Endodermal cell (in vitro differentiated cells): ENCODE results near the gene ODC1. TPM values are rescaled to one million over a fixed set of nuclear protein-coding genes. Genes with fewer than 3 reads are reported as not detected.
A peak's percentile ranks its signal among the peaks of the same experiment; 100 is the strongest.

Source experiments
- DNase-seq: peaks from one replicate; pipeline ENCODE4 v3.0.0-alpha.2; 2017
- H3K27ac ChIP-seq: 2 replicates; pipeline ENCODE4 v1.5.1; 2013; ENCODE audit warnings: mild to moderate bottlenecking, low read depth, low read length, moderate library complexity
- H3K27me3 ChIP-seq: 2 replicates; pipeline ENCODE4 v1.6.1; 2013; ENCODE audit warnings: mild to moderate bottlenecking, low read length, moderate library complexity; ENCODE audit not compliant: insufficient read depth, control insufficient read depth, poor library complexity, severe bottlenecking
- H3K36me3 ChIP-seq: 2 replicates; pipeline ENCODE4 v1.7.0; 2013; ENCODE audit warnings: mild to moderate bottlenecking, low read length, moderate library complexity; ENCODE audit not compliant: control insufficient read depth, insufficient read depth
- H3K4me1 ChIP-seq: one replicate; pipeline ENCODE4 v1.7.0; 2013; ENCODE audit warnings: low read length; ENCODE audit not compliant: control insufficient read depth, insufficient read depth
- H3K4me3 ChIP-seq: 2 replicates; pipeline ENCODE4 v1.5.1; 2013; ENCODE audit warnings: mild to moderate bottlenecking, low read length, moderate library complexity
- H3K9ac ChIP-seq: 2 replicates; pipeline ENCODE4 v1.6.1; 2013; ENCODE audit warnings: mild to moderate bottlenecking, low read length, moderate library complexity; ENCODE audit not compliant: poor library complexity, severe bottlenecking; ENCODE audit errors: extremely low read depth
- H3K9me3 ChIP-seq: 2 replicates; pipeline ENCODE4 v1.6.1; 2013; ENCODE audit warnings: mild to moderate bottlenecking, low read length, moderate library complexity; ENCODE audit not compliant: control insufficient read depth
- H3K27ac Mint-ChIP-seq: 2 replicates; pipeline ENCODE4 v1.8.0; 2020; ENCODE audit warnings: mixed read lengths
- H3K27me3 Mint-ChIP-seq: 2 replicates; pipeline ENCODE4 v1.8.0; 2021; ENCODE audit warnings: mild to moderate bottlenecking, mixed read lengths; ENCODE audit not compliant: insufficient read depth
- H3K36me3 Mint-ChIP-seq: 2 replicates; pipeline ENCODE4 v1.8.0; 2020; ENCODE audit warnings: low read depth, mixed read lengths
- H3K4me1 Mint-ChIP-seq: 2 replicates; pipeline ENCODE4 v1.8.0; 2020; ENCODE audit warnings: mixed read lengths
- H3K4me3 Mint-ChIP-seq: 2 replicates; pipeline ENCODE4 v1.8.0; 2020; ENCODE audit warnings: mild to moderate bottlenecking, moderate library complexity, mixed read lengths
- H3K9me3 Mint-ChIP-seq: 2 replicates; pipeline ENCODE4 v1.8.0; 2020; ENCODE audit warnings: mild to moderate bottlenecking, mixed read lengths
- CTCF ChIP-seq: fragments of 200-600 bp; sonication (generic); conservative IDR thresholded peaks from 2 replicates; pipeline ENCODE4 v1.5.0; 2021; ENCODE audit warnings: antibody characterized with exemption, mild to moderate bottlenecking
- WGBS, 2 experiments: methylation state at CpG; one replicate each; pipeline versions ENCODE4 v1.1.5 to v1.1.7; 2013; ENCODE audit warnings: missing lambda C conversion rate in 2 of 2, mixed read lengths in 1 of 2; ENCODE audit not compliant: insufficient coverage in 1 of 2, insufficient read length in 1 of 2; 5-methylcytosine and 5-hydroxymethylcytosine counted together
- total RNA-seq, 2 donors: library from RNA; stranded (reverse); fragmentation: NEBNext Ultra II Directional in 1 of 2; extraction: Animal tissue kit (Norgen Biotek cat#: 25700) in 1 of 2; gene quantifications; 2 replicates in 1 of 2; 3 replicates in 1 of 2; pipeline ENCODE4 v1.2.1, GENCODE V29; 2021

ODC1 gene
- total RNA-seq, 2 donors from 2014 or later = 108 to 152 TPM

- Histone ChIP-seq H3K4me3 (no peak overlapping the region), H3K27ac (no peak overlapping the region), H3K36me3 (peaks cover 18% of the 10 kb centered on the region), H3K9ac (no peak overlapping the region), H3K9me3 (no peaks in the 10 kb centered on the region), H3K27me3 (no peaks in the 10 kb centered on the region), H3K4me1 (no peaks in the 10 kb centered on the region)
- H3K27me3 Mint-ChIP-seq = peaks cover 4% of the 10 kb centered on the region
- no peak overlapping the region for H3K4me3 Mint-ChIP-seq
- TF ChIP-seq CTCF = peak; percentile 98
- no peaks in the 10 kb centered on the region for H3K4me1 Mint-ChIP-seq
- H3K36me3 Mint-ChIP-seq = peaks cover 3% of the 10 kb centered on the region
- 49% methylated on average over 16 to 28 of the region's 28 CpGs for WGBS, 2 experiments
- H3K27ac Mint-ChIP-seq = no peak overlapping the region
- peak; percentile 97 for DNase-seq
- no peaks in the 10 kb centered on the region for H3K9me3 Mint-ChIP-seq
Measured at GRCh38 chr2:10434886-10435819, 13.0 kb downstream of the ODC1 start.

DNA sequence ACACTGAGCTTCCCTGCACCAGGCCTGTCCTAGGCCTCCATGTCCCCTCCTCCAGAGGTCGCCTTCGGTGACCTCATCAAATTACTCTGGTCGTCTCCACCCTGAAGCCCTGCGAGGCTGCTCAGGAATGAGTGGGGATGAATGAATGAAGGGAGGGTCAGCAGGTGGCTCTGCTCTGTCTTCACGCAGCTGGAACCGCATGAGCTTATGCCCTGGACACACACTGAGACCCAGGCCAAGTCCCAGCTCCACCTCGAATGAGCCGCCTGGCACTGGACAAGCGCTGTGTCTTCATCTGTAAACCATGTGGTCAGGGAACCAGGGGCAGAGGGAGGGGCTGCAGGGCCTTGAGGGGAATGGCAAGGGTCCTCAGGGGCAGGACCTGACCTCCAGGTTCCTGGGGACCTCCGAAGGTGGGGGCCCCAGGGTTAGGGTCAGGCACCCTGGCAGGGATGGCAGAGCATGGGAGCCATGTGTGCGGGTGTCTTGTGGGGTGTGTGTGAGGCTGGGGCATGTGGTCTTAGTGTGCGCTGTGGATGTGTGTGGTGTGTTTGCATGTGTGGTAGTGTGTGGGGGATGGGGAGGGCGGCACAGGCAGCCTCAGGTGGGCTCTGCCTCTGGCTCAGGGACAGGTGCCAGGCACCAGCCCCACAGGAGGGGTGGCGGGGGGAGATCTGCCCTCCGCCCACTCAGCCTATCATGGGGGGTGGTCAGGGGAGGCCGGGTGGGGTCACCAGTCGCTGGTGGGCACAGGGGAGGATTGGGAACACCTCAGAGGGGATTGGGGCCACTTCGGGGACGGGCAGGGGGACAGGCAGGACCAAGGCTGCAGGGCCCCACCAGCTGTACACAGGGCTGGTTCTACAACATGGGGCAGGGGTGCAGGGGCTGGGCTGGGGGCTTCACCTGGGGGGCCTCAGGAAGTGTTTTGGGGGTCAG, 13.9 kb downstream of the ODC1 start:
- Mint-ChIP-seq H3K9me3 (no peaks in the 10 kb centered on the region), H3K4me3 (no peak overlapping the region), H3K27ac (no peak overlapping the region), H3K27me3 (peaks cover 4% of the 10 kb centered on the region), H3K4me1 (no peaks in the 10 kb centered on the region), H3K36me3 (no peaks in the 10 kb centered on the region)
- Histone ChIP-seq H3K9me3 (no peaks in the 10 kb centered on the region), H3K4me3 (no peak overlapping the region), H3K4me1 (no peaks in the 10 kb centered on the region), H3K36me3 (peaks cover 8% of the 10 kb centered on the region), H3K27ac (no peak overlapping the region), H3K27me3 (no peaks in the 10 kb centered on the region), H3K9ac (no peak overlapping the region)
- peak; percentile 59 for DNase-seq
- WGBS, 2 experiments = 93 to 95% methylated on average over 6 to 19 of the region's 19 CpGs
- no peak for TF ChIP-seq CTCF

- H3K4me1 Mint-ChIP-seq = no peaks in the 10 kb centered on the region
- H3K27ac ChIP-seq = no peak overlapping the region
- H3K27me3 ChIP-seq = no peaks in the 10 kb centered on the region
- no peak for DNase-seq
- H3K4me1 ChIP-seq = no peaks in the 10 kb centered on the region
- peaks cover 4% of the 10 kb centered on the region for H3K27me3 Mint-ChIP-seq
- WGBS, 2 experiments = 94 to 100% methylated on average over 3 to 10 of the region's 10 CpGs
- peaks cover under 1% of the 10 kb centered on the region for H3K36me3 ChIP-seq
- H3K9me3 ChIP-seq = no peaks in the 10 kb centered on the region
- no peak overlapping the region for H3K27ac Mint-ChIP-seq
- no peaks in the 10 kb centered on the region for H3K36me3 Mint-ChIP-seq
- no peak overlapping the region for H3K4me3 Mint-ChIP-seq
- H3K9me3 Mint-ChIP-seq = no peaks in the 10 kb centered on the region
- H3K4me3 ChIP-seq = no peak overlapping the region
- no peak for TF ChIP-seq CTCF
- no peak overlapping the region for H3K9ac ChIP-seq
Measured at GRCh38 chr2:10433264-10433946, 14.7 kb downstream of the ODC1 start.
